ENCODE data around the gene EWSR1.
"Not testable (repeated sequence)": the region's sequence is repeated elsewhere in the genome, so short reads cannot be mapped to it uniquely, and the experiment has no call there.

EWSR1 gene

GRCh38 chr22:29230972-29231875, 36.8 kb upstream of the EWSR1 start:
- H2AFZ ChIP-seq (ENCODE audit: low read depth): no peak overlapping the region
- H3K4me2 ChIP-seq: no peak overlapping the region
- H3K4me1 ChIP-seq (ENCODE audit: low read depth, poor library complexity, severe bottlenecking): no peaks in the 10 kb centered on the region
- H3K36me3 ChIP-seq (ENCODE audit: insufficient read depth): no peaks in the 10 kb centered on the region
- H3K27ac ChIP-seq: no peak overlapping the region
- no peak for TF ChIP-seq CTCF (conservative IDR thresholded peaks at IDR 0.05; ENCODE audit: low read depth, low read length)
- H3K9ac ChIP-seq: no peak overlapping the region
- H4K20me1 ChIP-seq (ENCODE audit: insufficient read depth): no peaks in the 10 kb centered on the region
- H3K27me3 ChIP-seq (ENCODE audit: insufficient read depth, low read depth): no peaks in the 10 kb centered on the region
- H3K4me3 ChIP-seq (IDR thresholded peaks at IDR 0.05; ENCODE audit: insufficient read depth, low read depth, low read length): no peak overlapping the region
- H3K79me2 ChIP-seq (ENCODE audit: insufficient read depth, low read depth): no peaks in the 10 kb centered on the region

- no peaks in the 10 kb centered on the region for H3K4me1 ChIP-seq (ENCODE audit: low read depth, poor library complexity, severe bottlenecking)
- H3K27me3 ChIP-seq (ENCODE audit: insufficient read depth, low read depth): no peaks in the 10 kb centered on the region
- no peak overlapping the region for H3K4me2 ChIP-seq
- H3K9ac ChIP-seq: no peak overlapping the region
- H3K79me2 ChIP-seq (ENCODE audit: insufficient read depth, low read depth): no peaks in the 10 kb centered on the region
- no peak for TF ChIP-seq CTCF (conservative IDR thresholded peaks at IDR 0.05; ENCODE audit: low read depth, low read length)
- H3K4me3 ChIP-seq (IDR thresholded peaks at IDR 0.05; ENCODE audit: insufficient read depth, low read depth, low read length): no peak overlapping the region
- H3K27ac ChIP-seq: no peak overlapping the region
- H3K36me3 ChIP-seq (ENCODE audit: insufficient read depth): no peaks in the 10 kb centered on the region
- no peaks in the 10 kb centered on the region for H4K20me1 ChIP-seq (ENCODE audit: insufficient read depth)
- H2AFZ ChIP-seq (ENCODE audit: low read depth): no peak overlapping the region
These were observed 35.8 kb upstream of the EWSR1 start for GRCh38 chr22:29231971-29232959.

GRCh38 chr22:29233277-29233877, 34.7 kb upstream of the EWSR1 start:
- Histone ChIP-seq H4K20me1 (ENCODE audit: insufficient read depth) (no peaks in the 10 kb centered on the region), H3K36me3 (ENCODE audit: insufficient read depth) (no peaks in the 10 kb centered on the region), H3K4me3 (IDR thresholded peaks at IDR 0.05; ENCODE audit: insufficient read depth, low read depth, low read length) (no peak overlapping the region), H3K27me3 (ENCODE audit: insufficient read depth, low read depth) (no peaks in the 10 kb centered on the region), H3K4me2 (no peak overlapping the region), H3K79me2 (ENCODE audit: insufficient read depth, low read depth) (no peaks in the 10 kb centered on the region), H3K27ac (no peak overlapping the region), H2AFZ (ENCODE audit: low read depth) (no peak overlapping the region), H3K4me1 (ENCODE audit: low read depth, poor library complexity, severe bottlenecking) (no peaks in the 10 kb centered on the region), H3K9ac (no peak overlapping the region)
- no peak for TF ChIP-seq CTCF (conservative IDR thresholded peaks at IDR 0.05; ENCODE audit: low read depth, low read length)

- not testable (repeated sequence) for H3K79me2 ChIP-seq (ENCODE audit: insufficient read depth, low read depth); H4K20me1 ChIP-seq (ENCODE audit: insufficient read depth); H3K4me2 ChIP-seq; H3K4me1 ChIP-seq (ENCODE audit: low read depth, poor library complexity, severe bottlenecking); H3K27ac ChIP-seq; H3K4me3 ChIP-seq (IDR thresholded peaks at IDR 0.05; ENCODE audit: insufficient read depth, low read depth, low read length); H3K36me3 ChIP-seq (ENCODE audit: insufficient read depth); H2AFZ ChIP-seq (ENCODE audit: low read depth); H3K27me3 ChIP-seq (ENCODE audit: insufficient read depth, low read depth); H3K9ac ChIP-seq
These were observed 27.6 kb upstream of the EWSR1 start for GRCh38 chr22:29240481-29240880.

Measured in KMS-11 (cell line).